ENCODE results near the gene PRKCE. TPM values are rescaled to one million over a fixed set of nuclear protein-coding genes. Genes with fewer than 3 reads are reported as not detected.

Gene PRKCE
- total RNA-seq, 3 donors from 2014 or later (not counting 1 experiment from before 2014, with no cell fraction given), result 35.2 to 42.1 (median 38.6) TPM

GRCh38 chr2:45885171-45885621, 233.7 kb downstream of the PRKCE start:
- H3K36me3 ChIP-seq (ENCODE audit: control insufficient read depth, insufficient read depth, low read length), result no peaks in the 10 kb centered on the region
- no peaks in the 10 kb centered on the region for H3K27me3 ChIP-seq (ENCODE audit: control insufficient read depth, insufficient read depth, low read length)
- no peak overlapping the region for H3K4me3 Mint-ChIP-seq
- intact Hi-C loops (cut with micrococcal nuclease), result no loop called here
- no peaks in the 10 kb centered on the region for H3K36me3 Mint-ChIP-seq
- TF ChIP-seq, protein P1, sequence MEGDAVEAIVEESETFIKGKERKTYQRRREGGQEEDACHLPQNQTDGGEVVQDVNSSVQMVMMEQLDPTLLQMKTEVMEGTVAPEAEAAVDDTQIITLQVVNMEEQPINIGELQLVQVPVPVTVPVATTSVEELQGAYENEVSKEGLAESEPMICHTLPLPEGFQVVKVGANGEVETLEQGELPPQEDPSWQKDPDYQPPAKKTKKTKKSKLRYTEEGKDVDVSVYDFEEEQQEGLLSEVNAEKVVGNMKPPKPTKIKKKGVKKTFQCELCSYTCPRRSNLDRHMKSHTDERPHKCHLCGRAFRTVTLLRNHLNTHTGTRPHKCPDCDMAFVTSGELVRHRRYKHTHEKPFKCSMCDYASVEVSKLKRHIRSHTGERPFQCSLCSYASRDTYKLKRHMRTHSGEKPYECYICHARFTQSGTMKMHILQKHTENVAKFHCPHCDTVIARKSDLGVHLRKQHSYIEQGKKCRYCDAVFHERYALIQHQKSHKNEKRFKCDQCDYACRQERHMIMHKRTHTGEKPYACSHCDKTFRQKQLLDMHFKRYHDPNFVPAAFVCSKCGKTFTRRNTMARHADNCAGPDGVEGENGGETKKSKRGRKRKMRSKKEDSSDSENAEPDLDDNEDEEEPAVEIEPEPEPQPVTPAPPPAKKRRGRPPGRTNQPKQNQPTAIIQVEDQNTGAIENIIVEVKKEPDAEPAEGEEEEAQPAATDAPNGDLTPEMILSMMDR (IDR thresholded peaks at IDR 0.05), result no peak
- no peaks in the 10 kb centered on the region for H3K9me3 Mint-ChIP-seq
- DNase-seq (no peak), ATAC-seq (no peak)
- no peak overlapping the region for H3K4me3 ChIP-seq (ENCODE audit: low read length)
- H3K27ac ChIP-seq (ENCODE audit: low read length), result no peak overlapping the region
- WGBS (ENCODE audit: insufficient coverage), result 38% methylated on average over 1 of the region's 2 CpGs
- no peak overlapping the region for H3K27ac Mint-ChIP-seq
- H3K4me1 ChIP-seq (ENCODE audit: control insufficient read depth, insufficient read depth, low read length), result peaks cover 22% of the 10 kb centered on the region
- H3K27me3 Mint-ChIP-seq (ENCODE audit: low read depth in 2 of 2), result peaks cover 2 to 6% of the 10 kb centered on the region in 2 donors
- H3K4me1 Mint-ChIP-seq, result peaks cover 6 to 24% of the 10 kb centered on the region in 2 donors
- H3K9me3 ChIP-seq (ENCODE audit: control insufficient read depth, insufficient read depth, low read length), result no peaks in the 10 kb centered on the region

- TF ChIP-seq, protein P1 (IDR thresholded peaks at IDR 0.05), result no peak
- peaks cover 31% of the 10 kb centered on the region for H3K4me1 ChIP-seq (ENCODE audit: control insufficient read depth, insufficient read depth, low read length)
- Mint-ChIP-seq H3K4me3 (no peak overlapping the region), H3K27me3 (ENCODE audit: low read depth in 2 of 2) (peaks cover 2 to 6% of the 10 kb centered on the region in 2 donors), H3K9me3 (no peaks in the 10 kb centered on the region), H3K4me1 (peaks cover 14 to 34% of the 10 kb centered on the region in 2 donors), H3K36me3 (no peaks in the 10 kb centered on the region), H3K27ac (no peak overlapping the region)
- no peak overlapping the region for H3K4me3 ChIP-seq (ENCODE audit: low read length)
- H3K36me3 ChIP-seq (ENCODE audit: control insufficient read depth, insufficient read depth, low read length), result no peaks in the 10 kb centered on the region
- no peak overlapping the region for H3K27ac ChIP-seq (ENCODE audit: low read length)
- ATAC-seq (no peak), DNase-seq (no peak)
- intact Hi-C loops (cut with micrococcal nuclease), result no loop called here
- 74% methylated on average over 3 of the region's 3 CpGs for WGBS (ENCODE audit: insufficient coverage)
- H3K9me3 ChIP-seq (ENCODE audit: control insufficient read depth, insufficient read depth, low read length), result no peaks in the 10 kb centered on the region
- no peaks in the 10 kb centered on the region for H3K27me3 ChIP-seq (ENCODE audit: control insufficient read depth, insufficient read depth, low read length)
Observed at GRCh38 chr2:45886171-45886663, 234.7 kb downstream of the PRKCE start.

DNA sequence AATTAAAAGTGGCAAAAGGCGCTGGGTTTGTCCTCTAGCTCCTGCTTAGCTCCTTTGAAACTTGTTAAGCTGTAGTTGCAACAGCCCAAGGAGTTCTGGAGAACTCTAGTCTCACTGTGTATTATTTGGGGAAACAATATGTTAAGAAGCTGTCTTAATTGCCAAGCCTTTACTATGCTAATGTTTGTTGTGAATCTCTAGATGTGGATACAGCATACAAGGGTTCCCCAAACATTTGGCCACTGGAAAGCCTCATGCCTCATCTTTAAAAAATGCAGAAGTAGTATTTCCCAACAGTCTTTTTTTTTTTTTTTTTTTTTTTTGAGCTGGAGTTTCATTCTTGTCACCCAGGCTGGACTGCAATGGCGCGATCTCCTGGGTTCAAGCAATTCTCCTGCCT, 236.7 kb downstream of the PRKCE start:
- H3K27ac Mint-ChIP-seq, result no peak overlapping the region
- no peak for ATAC-seq
- H3K36me3 ChIP-seq (ENCODE audit: control insufficient read depth, insufficient read depth, low read length), result no peaks in the 10 kb centered on the region
- no peak overlapping the region for H3K27ac ChIP-seq (ENCODE audit: low read length)
- intact Hi-C loops (cut with micrococcal nuclease), result no loop called here
- TF ChIP-seq, protein P1 (IDR thresholded peaks at IDR 0.05), result no peak
- no peaks in the 10 kb centered on the region for H3K36me3 Mint-ChIP-seq
- 89% methylated on average over 1 of the region's 3 CpGs for WGBS (ENCODE audit: insufficient coverage)
- DNase-seq, result no peak
- H3K4me3 Mint-ChIP-seq, result no peak overlapping the region
- H3K4me1 ChIP-seq (ENCODE audit: control insufficient read depth, insufficient read depth, low read length), result peaks cover 51% of the 10 kb centered on the region
- H3K4me3 ChIP-seq (ENCODE audit: low read length), result no peak overlapping the region
- no peaks in the 10 kb centered on the region for H3K9me3 Mint-ChIP-seq
- H3K27me3 ChIP-seq (ENCODE audit: control insufficient read depth, insufficient read depth, low read length), result no peaks in the 10 kb centered on the region
- peaks cover 23 to 39% of the 10 kb centered on the region in 2 donors for H3K4me1 Mint-ChIP-seq
- no peaks in the 10 kb centered on the region for H3K9me3 ChIP-seq (ENCODE audit: control insufficient read depth, insufficient read depth, low read length)
- H3K27me3 Mint-ChIP-seq (ENCODE audit: low read depth in 2 of 2), result peaks cover 10 to 17% of the 10 kb centered on the region in 2 donors

DNA sequence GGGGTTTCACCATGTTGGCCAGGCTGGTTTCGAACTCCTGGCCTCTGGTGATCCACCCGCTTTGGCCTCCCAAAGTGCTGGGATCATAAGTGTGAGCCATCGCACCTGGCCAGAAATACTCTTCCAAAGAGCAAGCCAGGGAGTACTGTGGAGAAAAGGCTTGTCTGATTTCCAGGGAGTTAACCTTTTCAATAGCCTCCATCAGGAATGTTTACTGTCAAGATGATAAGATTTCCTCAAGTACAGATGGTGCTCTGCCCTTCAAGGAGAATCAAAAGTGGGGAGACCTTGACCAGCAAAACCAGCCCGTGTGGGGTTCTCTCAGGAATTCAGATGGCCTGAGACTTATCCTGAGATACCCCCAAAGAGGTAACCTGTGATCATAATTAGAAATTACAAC, 237.2 kb downstream of the PRKCE start:
- TF ChIP-seq, protein P1 (IDR thresholded peaks at IDR 0.05), result no peak
- ATAC-seq (no peak), DNase-seq (no peak)
- Histone ChIP-seq H3K4me1 (ENCODE audit: control insufficient read depth, insufficient read depth, low read length) (peaks cover 53% of the 10 kb centered on the region), H3K4me3 (ENCODE audit: low read length) (no peak overlapping the region), H3K27ac (ENCODE audit: low read length) (no peak overlapping the region), H3K36me3 (ENCODE audit: control insufficient read depth, insufficient read depth, low read length) (no peaks in the 10 kb centered on the region), H3K27me3 (ENCODE audit: control insufficient read depth, insufficient read depth, low read length) (no peaks in the 10 kb centered on the region), H3K9me3 (ENCODE audit: control insufficient read depth, insufficient read depth, low read length) (no peaks in the 10 kb centered on the region)
- Mint-ChIP-seq H3K27me3 (ENCODE audit: low read depth in 2 of 2) (peaks cover 10 to 17% of the 10 kb centered on the region in 2 donors), H3K9me3 (no peaks in the 10 kb centered on the region), H3K4me1 (peaks cover 23 to 39% of the 10 kb centered on the region in 2 donors), H3K4me3 (no peak overlapping the region), H3K27ac (no peak overlapping the region), H3K36me3 (no peaks in the 10 kb centered on the region)
- intact Hi-C loops (cut with micrococcal nuclease), result no loop called here
- 93% methylated on average over 4 of the region's 4 CpGs for WGBS (ENCODE audit: insufficient coverage)
